ENCODE data around the gene MEF2C. TPM values are rescaled to one million over a fixed set of nuclear protein-coding genes. Genes with fewer than 3 reads are reported as not detected.

The MEF2C gene
- total RNA-seq, 1 donor from 2014 or later, result 54.2 TPM

DNA sequence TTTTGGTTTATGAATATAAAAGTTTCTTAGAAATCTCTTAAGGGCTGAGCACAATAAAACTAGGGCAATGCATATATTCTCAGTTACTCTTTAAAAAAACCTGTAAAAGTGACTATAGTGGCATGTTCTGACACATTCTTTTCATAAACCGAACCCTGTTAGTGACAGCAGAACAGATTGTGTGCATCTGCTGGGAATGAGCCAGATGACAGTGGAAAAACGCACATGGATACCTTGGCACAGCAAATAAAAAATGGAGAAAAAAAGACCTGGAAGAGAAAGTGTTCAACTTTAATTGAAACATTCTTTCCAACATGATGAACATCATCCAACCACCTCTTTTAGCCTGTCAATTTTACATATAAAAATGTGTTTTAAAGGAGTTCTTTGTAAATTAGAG lies 12.7 kb downstream of the MEF2C start:
- DNase-seq, result no peak
- TF ChIP-seq, protein P1, sequence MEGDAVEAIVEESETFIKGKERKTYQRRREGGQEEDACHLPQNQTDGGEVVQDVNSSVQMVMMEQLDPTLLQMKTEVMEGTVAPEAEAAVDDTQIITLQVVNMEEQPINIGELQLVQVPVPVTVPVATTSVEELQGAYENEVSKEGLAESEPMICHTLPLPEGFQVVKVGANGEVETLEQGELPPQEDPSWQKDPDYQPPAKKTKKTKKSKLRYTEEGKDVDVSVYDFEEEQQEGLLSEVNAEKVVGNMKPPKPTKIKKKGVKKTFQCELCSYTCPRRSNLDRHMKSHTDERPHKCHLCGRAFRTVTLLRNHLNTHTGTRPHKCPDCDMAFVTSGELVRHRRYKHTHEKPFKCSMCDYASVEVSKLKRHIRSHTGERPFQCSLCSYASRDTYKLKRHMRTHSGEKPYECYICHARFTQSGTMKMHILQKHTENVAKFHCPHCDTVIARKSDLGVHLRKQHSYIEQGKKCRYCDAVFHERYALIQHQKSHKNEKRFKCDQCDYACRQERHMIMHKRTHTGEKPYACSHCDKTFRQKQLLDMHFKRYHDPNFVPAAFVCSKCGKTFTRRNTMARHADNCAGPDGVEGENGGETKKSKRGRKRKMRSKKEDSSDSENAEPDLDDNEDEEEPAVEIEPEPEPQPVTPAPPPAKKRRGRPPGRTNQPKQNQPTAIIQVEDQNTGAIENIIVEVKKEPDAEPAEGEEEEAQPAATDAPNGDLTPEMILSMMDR (IDR thresholded peaks at IDR 0.05; ENCODE audit: borderline replicate concordance), result no peak
- Histone ChIP-seq H3K4me1 (peaks cover 73% of the 10 kb centered on the region), H3K4me3 (no peak overlapping the region), H3K27me3 (ENCODE audit: low read depth) (no peaks in the 10 kb centered on the region), H3K36me3 (no peaks in the 10 kb centered on the region), H3K9me3 (replicated peaks) (no peaks in the 10 kb centered on the region), H3K27ac (replicated peaks) (no peak overlapping the region)
- intact Hi-C loops (cut with micrococcal nuclease), result no loop called here

DNA sequence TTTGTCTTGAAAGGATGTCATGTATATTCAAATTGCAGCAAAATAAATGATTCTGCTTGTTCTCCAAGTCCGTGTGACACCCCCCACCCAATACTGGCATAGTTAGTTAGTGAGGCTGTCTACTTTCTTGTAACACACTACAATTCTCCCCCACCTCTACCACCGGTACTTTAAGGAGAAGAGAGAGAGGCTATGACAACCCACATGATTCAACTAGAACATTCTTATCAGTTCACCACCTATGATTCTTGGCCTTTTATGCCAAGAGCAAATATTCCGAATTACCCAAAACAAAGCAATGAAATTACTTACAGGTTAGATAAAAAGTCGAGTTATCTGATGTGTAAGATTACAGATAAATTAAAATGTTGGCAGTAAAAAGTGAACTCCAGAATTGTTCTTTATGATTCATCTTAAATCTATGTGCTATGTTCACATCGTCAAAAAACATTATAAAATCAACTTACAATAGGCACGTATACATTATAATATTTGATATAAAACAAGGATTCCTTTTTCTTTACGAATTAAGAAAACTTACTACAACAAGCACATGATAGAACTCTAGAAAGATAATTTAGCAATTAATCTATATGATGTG lies 14.4 kb downstream of the MEF2C start:
- TF ChIP-seq, protein P1 (IDR thresholded peaks at IDR 0.05; ENCODE audit: borderline replicate concordance), result no peak
- Histone ChIP-seq H3K4me1 (peaks cover 58% of the 10 kb centered on the region), H3K4me3 (no peak overlapping the region), H3K9me3 (replicated peaks) (no peaks in the 10 kb centered on the region), H3K27me3 (ENCODE audit: low read depth) (no peaks in the 10 kb centered on the region), H3K36me3 (no peaks in the 10 kb centered on the region), H3K27ac (replicated peaks) (no peak overlapping the region)
- DNase-seq, result no peak
- intact Hi-C loops (cut with micrococcal nuclease), result no loop called here

DNA sequence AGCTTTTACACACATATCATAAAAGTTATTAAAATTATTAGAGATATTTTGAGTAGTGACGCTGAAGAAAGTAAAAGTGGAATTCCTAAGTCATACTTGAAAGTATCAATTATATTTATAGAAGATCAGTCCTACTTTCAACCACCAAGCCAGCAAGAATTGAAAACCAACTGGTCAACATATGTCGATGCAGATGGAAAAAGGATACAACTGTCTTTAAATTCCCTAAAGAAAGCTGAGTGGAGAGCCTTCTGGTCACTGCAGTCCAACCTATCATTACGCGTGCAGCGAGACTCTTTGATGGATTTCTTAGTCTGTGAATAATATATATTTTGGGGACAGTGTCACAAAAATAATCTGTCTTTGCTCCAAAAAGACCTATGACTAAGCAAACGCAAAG lies 15.3 kb downstream of the MEF2C start:
- intact Hi-C loops (cut with micrococcal nuclease), result no loop called here
- H3K27me3 ChIP-seq (ENCODE audit: low read depth), result no peaks in the 10 kb centered on the region
- TF ChIP-seq, protein P1 (IDR thresholded peaks at IDR 0.05; ENCODE audit: borderline replicate concordance), result no peak
- peaks cover 6% of the 10 kb centered on the region for H3K36me3 ChIP-seq
- H3K9me3 ChIP-seq (replicated peaks), result no peaks in the 10 kb centered on the region
- DNase-seq, result no peak
- H3K4me1 ChIP-seq, result peaks cover 65% of the 10 kb centered on the region
- H3K27ac ChIP-seq (replicated peaks), result no peak overlapping the region
- H3K4me3 ChIP-seq, result no peak overlapping the region

DNA sequence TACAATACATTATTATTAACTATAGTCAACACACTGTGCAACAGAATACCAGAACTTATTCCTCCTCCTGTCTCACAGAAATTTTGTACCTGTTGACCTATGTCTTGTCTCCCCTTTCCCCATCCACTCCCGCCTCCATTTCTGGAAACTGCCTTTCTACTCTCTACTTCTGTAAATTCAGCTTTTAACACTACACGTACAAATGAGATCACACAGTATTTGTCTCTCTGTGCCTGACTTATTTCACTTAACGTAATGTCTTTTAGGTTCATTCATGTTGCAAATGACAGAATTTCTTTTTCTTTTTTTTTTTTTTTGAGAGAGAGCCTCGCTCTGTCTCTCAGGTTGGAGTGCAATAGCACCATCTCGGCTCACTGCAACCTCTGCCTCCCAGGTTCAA lies 19.5 kb downstream of the MEF2C start:
- peaks cover 29% of the 10 kb centered on the region for H3K36me3 ChIP-seq
- no peak overlapping the region for H3K4me3 ChIP-seq
- intact Hi-C loops (cut with micrococcal nuclease), result no loop called here
- H3K27ac ChIP-seq (replicated peaks), result no peak overlapping the region
- TF ChIP-seq, protein P1 (IDR thresholded peaks at IDR 0.05; ENCODE audit: borderline replicate concordance), result no peak
- H3K27me3 ChIP-seq (ENCODE audit: low read depth), result no peaks in the 10 kb centered on the region
- no peaks in the 10 kb centered on the region for H3K9me3 ChIP-seq (replicated peaks)
- no peak for DNase-seq
- H3K4me1 ChIP-seq, result peaks cover 56% of the 10 kb centered on the region

DNA sequence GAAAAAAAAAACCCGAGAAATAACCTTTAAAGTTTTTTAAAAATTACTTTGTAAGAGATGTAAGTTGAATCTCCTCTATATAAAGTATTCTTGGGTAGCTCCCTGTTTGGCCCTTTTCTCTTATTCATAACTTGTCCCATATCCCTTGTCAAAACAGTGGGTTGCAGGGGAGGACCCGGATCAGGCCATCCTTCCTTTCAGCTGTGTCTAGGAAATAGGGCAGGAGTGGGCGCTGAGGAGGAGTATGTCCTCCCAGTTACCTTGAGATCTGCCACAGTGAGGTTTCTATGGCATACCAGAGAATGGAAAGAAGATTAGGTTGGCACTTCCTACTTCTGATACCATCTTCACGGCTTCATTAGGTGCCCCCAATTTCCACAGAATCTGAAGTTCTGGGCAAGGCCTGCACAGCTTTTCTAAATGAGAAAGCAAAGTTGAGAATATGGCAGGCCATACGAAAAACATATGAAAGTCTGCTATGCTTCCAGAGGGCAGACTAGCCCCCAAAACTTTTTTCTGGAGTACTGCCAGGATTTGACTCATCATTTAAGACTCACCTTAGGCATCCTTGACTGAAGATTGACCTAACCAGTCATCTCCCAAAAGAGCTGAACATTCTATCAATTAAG lies 20.3 kb downstream of the MEF2C start:
- no peaks in the 10 kb centered on the region for H3K27me3 ChIP-seq (ENCODE audit: low read depth)
- peaks cover 35% of the 10 kb centered on the region for H3K36me3 ChIP-seq
- intact Hi-C loops (cut with micrococcal nuclease), result no loop called here
- TF ChIP-seq, protein P1 (IDR thresholded peaks at IDR 0.05; ENCODE audit: borderline replicate concordance), result no peak
- no peak overlapping the region for H3K27ac ChIP-seq (replicated peaks)
- DNase-seq, result no peak
- peaks cover 47% of the 10 kb centered on the region for H3K4me1 ChIP-seq
- no peaks in the 10 kb centered on the region for H3K9me3 ChIP-seq (replicated peaks)
- no peak overlapping the region for H3K4me3 ChIP-seq
